Cerebellar cortex (tissue), 1 donor: ENCODE measurements around the gene COPZ1.

ENCODE experiments used
- DNase-seq: peaks from one replicate; pipeline ENCODE4 v3.0.0-alpha.2; 2015; ENCODE audit warnings: low spot score

Gene COPZ1

DNA sequence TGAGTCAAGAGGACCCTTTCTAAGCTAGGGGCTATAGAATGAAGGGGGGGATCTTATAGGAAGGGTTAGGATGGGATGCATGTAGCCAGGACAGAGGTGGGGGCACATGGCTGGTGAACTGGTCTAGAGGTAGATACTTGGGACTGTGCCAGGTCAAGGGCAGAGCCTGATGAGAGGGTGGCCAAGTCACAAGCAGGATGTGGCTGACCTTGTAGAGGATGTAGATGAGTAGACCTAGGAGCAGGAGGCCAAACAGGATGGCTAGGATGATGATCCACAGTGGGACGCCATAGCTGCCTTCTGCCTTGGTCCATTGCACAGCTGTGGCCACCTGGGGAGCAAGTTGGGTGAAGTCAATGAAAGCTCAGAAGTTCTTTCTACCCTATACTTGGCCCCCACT, 72.2 kb downstream of the COPZ1 start:
- no peak for DNase-seq

DNA sequence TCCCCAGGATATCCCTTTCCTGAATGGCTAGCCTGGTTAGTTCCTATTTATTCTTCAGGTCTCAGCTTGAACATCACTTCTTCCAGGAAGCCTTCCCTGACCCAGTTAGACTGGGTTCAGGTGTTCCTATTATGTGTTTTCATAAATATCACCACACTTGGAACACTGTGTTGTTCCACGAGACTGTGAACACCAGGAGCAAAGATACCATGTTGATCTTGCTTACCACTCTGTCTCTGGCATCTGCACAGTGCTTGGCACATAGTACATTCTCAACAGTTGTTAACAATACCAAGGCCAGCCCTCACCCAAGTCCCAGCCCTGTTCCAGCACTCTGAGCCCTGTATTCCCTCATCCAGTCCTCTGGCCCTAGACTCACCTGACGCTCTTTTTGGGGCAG, 73.3 kb downstream of the COPZ1 start:
- DNase-seq = no peak

DNA sequence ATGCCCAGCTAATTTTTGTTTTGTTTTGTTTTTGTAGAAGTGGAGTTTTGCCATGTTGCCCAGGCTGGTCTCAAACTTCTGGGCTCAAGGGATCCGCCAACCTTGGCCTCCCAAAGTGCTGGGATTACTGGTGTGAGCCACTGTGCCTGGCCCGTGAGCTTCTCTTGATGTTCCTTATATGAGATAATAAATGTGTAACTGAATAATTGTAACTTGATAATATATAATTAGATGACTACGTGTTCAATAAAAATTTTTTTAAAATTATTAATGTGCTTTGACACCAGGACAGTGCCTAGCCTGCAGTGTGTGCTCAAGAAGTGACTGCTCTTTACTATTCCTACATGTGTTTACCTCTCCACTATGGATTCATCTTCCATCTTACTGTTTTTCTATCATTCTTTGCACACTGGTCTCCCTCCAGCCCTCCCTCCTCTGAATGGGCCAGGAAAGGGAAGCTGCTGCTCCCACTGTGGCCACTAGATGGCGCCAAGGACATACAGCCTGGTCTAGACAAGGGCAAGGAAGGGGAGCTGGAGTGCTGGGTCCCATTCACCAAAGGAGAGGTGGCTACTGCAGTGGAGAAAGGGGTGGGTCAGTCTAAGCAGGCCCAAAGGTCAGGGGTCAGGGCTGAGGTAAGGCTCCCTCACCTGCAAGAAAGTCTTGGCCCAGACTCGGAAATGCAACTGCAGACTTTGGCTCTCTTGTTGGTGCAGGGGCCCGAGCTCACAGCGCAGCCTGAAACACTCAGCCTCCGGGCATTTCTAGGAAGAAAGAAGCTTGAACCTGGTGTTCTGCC, 74.3 kb downstream of the COPZ1 start:
- DNase-seq = peak; percentile 91

DNA sequence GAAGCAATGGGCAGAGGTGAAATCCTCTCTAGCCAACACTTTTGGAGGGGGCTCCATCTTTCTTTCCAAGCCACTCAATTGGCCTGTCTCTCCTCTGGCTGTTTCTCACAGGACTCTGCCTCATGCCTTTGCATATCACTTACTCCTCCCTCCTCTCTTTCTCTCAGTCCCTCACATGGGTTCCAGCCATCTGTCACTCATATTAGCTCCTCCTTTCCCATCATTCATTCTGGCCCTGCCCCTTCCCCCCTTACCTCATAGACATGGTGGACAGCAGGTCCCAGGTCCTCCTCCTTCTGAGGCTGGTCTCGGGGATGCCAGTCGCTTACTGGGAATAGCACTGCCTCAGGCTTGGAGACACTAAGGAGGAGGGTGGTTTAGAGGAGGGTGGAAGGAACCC, 76.2 kb downstream of the COPZ1 start:
- DNase-seq = no peak
